A549 (cell line): Measurements from ENCODE around the gene UBE2R2.
"Not testable (repeated sequence)": the region's sequence is repeated elsewhere in the genome, so short reads cannot be mapped to it uniquely, and the experiment has no call there.

Experiments
- CTCF ChIP-seq: fragments of >200 bp; sonication (Bioruptor Twin); formaldehyde crosslinking; IDR thresholded peaks from 3 replicates; pipeline ENCODE4 v1.5.1; 2016
- HOXA7 ChIP-seq: fragments of 250-450 bp; sonication (Bioruptor Pico); IDR thresholded peaks from 2 replicates; pipeline ENCODE4 v1.5.0; 2020; ENCODE audit warnings: mild to moderate bottlenecking, moderate library complexity

DNA sequence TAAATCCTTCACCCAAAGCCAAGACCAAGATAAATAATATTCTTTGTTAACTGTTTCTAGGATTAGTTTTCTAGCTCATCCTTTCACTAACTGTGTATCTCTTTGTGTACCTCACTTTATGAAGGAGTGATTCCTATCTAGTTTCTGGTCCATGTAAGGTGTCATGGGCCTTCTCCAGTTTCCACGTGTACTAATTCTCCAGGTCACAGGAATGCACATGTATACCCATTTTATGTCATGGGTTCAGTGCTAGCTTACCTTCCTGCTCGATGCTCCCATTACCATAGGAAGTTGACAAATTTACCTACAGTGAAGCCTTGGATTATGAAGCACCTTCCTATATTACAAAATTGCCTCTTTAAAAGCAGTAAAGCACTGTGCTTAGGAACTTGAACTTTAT is 27.5 kb upstream of the UBE2R2 start:
- TF ChIP-seq HOXA7 (CRISPR knock-in tag); CTCF: not testable (repeated sequence)
